ENCODE measurements around the gene SCLY.

- TF ChIP-seq CTCF (conservative IDR thresholded peaks at IDR 0.05; ENCODE audit: low read length) (peak; percentile 23; the same call in 1 of the 2 replicates), EZH2phosphoT487 (IDR thresholded peaks at IDR 0.05; ENCODE audit: borderline replicate concordance) (no peak)
Observed at GRCh38 chr2:238106339-238106697, 45.5 kb downstream of the SCLY start.
